ENCODE results near the gene LYZL1. TPM values are rescaled to one million over a fixed set of nuclear protein-coding genes. Genes with fewer than 3 reads are reported as not detected.

Gene LYZL1
- total RNA-seq, 1 experiment from 2014 or later = not detected

GRCh38 chr10:29348836-29349235 is 60.0 kb downstream of the LYZL1 start:
- H4K20me1 ChIP-seq (ENCODE audit: control insufficient read depth, insufficient read depth, insufficient read length) = no peaks in the 10 kb centered on the region
- H4K91ac ChIP-seq (ENCODE audit: insufficient read length, low read depth, low read length) = no peak overlapping the region
- no peaks in the 10 kb centered on the region for H3K9me3 ChIP-seq (ENCODE audit: control insufficient read depth, low read depth, low read length)
- H3K27me3 Mint-ChIP-seq (ENCODE audit: low read depth) = no peaks in the 10 kb centered on the region
- no peak overlapping the region for H3K27ac ChIP-seq (ENCODE audit: insufficient read length, low read depth, low read length)
- no CpG with 5 or more reads among the region's 5 CpGs for WGBS (ENCODE audit: extremely low coverage, insufficient read length, low lambda C conversion rate)
- no peak overlapping the region for H3K27ac Mint-ChIP-seq
- no peak overlapping the region for H3K56ac ChIP-seq (ENCODE audit: insufficient read length, low read depth, low read length)
- no peaks in the 10 kb centered on the region for H3K9me3 Mint-ChIP-seq
- no peak overlapping the region for H2AK5ac ChIP-seq (ENCODE audit: insufficient read length, low read length)
- H3K14ac ChIP-seq (ENCODE audit: insufficient read depth, low read length) = no peak overlapping the region
- no peaks in the 10 kb centered on the region for H3K79me1 ChIP-seq (ENCODE audit: insufficient read depth, low read depth, low read length, poor library complexity, severe bottlenecking)
- no peak overlapping the region for H2BK120ac ChIP-seq (ENCODE audit: low read depth, low read length, poor library complexity, severe bottlenecking)
- no peak overlapping the region for H2BK15ac ChIP-seq (ENCODE audit: low read depth, low read length)
- H3T11ph ChIP-seq (ENCODE audit: low read length) = no peak overlapping the region
- peaks cover 0 to 4% (median 0%) of the 10 kb centered on the region in 3 experiments; a peak in 2 of 7 replicates for H3K36me3 Mint-ChIP-seq (ENCODE audit: insufficient read depth in 1 of 3, low read depth in 3 of 3)
- no peak overlapping the region for H2AFZ ChIP-seq (ENCODE audit: low read length)
- no peaks in the 10 kb centered on the region for H3K79me2 ChIP-seq (ENCODE audit: insufficient read depth, low read length)
- no peaks in the 10 kb centered on the region for H3K23me2 ChIP-seq (ENCODE audit: insufficient read length, low read depth, low read length, poor library complexity, severe bottlenecking)
- H3K23ac ChIP-seq (ENCODE audit: insufficient read length, low read depth, low read length) = no peak overlapping the region
- no peak overlapping the region for H3K9ac ChIP-seq (ENCODE audit: extremely low read depth, insufficient read length, low read length)
- no peak overlapping the region for H2BK20ac ChIP-seq (ENCODE audit: low read depth, low read length, poor library complexity, severe bottlenecking)
- DNase-seq = no peak
- H2BK12ac ChIP-seq (ENCODE audit: insufficient read length, low read depth, low read length) = no peak overlapping the region
- peaks cover 27 to 28% of the 10 kb centered on the region in 2 experiments for H3K4me1 Mint-ChIP-seq
- no peak overlapping the region for H4K8ac ChIP-seq (replicated peaks; ENCODE audit: insufficient read length, low read depth, low read length)
- no peak overlapping the region for H3K4ac ChIP-seq (ENCODE audit: low read depth, low read length)
- no peak overlapping the region for H3K4me2 ChIP-seq (ENCODE audit: insufficient read depth, insufficient read length, low read length)
- H3K27me3 ChIP-seq (ENCODE audit: insufficient read depth, low read length) = no peaks in the 10 kb centered on the region
- no peak overlapping the region for H4K5ac ChIP-seq (ENCODE audit: insufficient read length, low read depth, low read length)
- no peak overlapping the region for H3K18ac ChIP-seq (ENCODE audit: insufficient read length, low read depth, low read length)
- peaks cover 3% of the 10 kb centered on the region; the same call in 1 of the 2 replicates for H3K4me1 ChIP-seq (ENCODE audit: insufficient read depth, low read length)
- TF ChIP-seq CTCF (conservative IDR thresholded peaks at IDR 0.05) = no peak
- no peak overlapping the region for H2BK5ac ChIP-seq (ENCODE audit: insufficient read length, low read length)
- no peak overlapping the region for H3K4me3 Mint-ChIP-seq

Measured in H9 (cell line).